DOHH2 (cell line): ENCODE results near the gene C9orf50.

ENCODE experiments used
- H3F3A ChIP-seq: fragments of 200-600 bp; sonication (generic), shearing (Covaris generic); 2 replicates; pipeline ENCODE4 v1.6.0; 2016; ENCODE audit warnings: antibody characterized with exemption, mild to moderate bottlenecking; ENCODE audit not compliant: control insufficient read depth, insufficient read depth
- H3K27ac ChIP-seq: fragments of 200-600 bp; sonication (generic); 2 replicates; pipeline ENCODE4 v1.5.1; 2014; ENCODE audit warnings: low read depth, mild to moderate bottlenecking, low read length, moderate library complexity
- H3K27me3 ChIP-seq: fragments of 200-600 bp; sonication (generic); 2 replicates; pipeline ENCODE4 v1.6.1; 2014; ENCODE audit warnings: mild to moderate bottlenecking, low read length, mixed read lengths; ENCODE audit not compliant: control insufficient read depth
- H3K36me3 ChIP-seq: fragments of 200-600 bp; sonication (generic); 2 replicates; pipeline ENCODE4 v1.6.1; 2014; ENCODE audit warnings: mild to moderate bottlenecking, low read length, moderate library complexity, mixed read lengths; ENCODE audit not compliant: control insufficient read depth
- H3K4me1 ChIP-seq: fragments of 200-600 bp; sonication (generic); 2 replicates; pipeline ENCODE4 v1.6.1; 2014; ENCODE audit warnings: mild to moderate bottlenecking, low read length, mixed read lengths; ENCODE audit not compliant: control insufficient read depth
- H3K4me2 ChIP-seq: fragments of 200-600 bp; sonication (generic); 2 replicates; pipeline ENCODE4 v1.6.0; 2014; ENCODE audit warnings: mild to moderate bottlenecking, low read length, moderate library complexity
- H3K4me3 ChIP-seq: fragments of 200-600 bp; sonication (generic); 2 replicates; pipeline ENCODE4 v1.5.1; 2014; ENCODE audit warnings: mild to moderate bottlenecking, low read length, mixed read lengths
- H3K79me2 ChIP-seq: fragments of 200-600 bp; sonication (generic); 2 replicates; pipeline ENCODE4 v1.6.1; 2014; ENCODE audit warnings: mild to moderate bottlenecking, low read length, mixed read lengths; ENCODE audit not compliant: control insufficient read depth
- H3K9me2 ChIP-seq: fragments of 200-600 bp; sonication (generic); replicated peaks from 2 replicates; pipeline ENCODE4 v1.6.1; 2014; ENCODE audit warnings: mild to moderate bottlenecking, low read length, mixed read lengths; ENCODE audit not compliant: control insufficient read depth
- H3K9me3 ChIP-seq: fragments of 200-600 bp; sonication (generic); 2 replicates; pipeline ENCODE4 v1.6.1; 2014; ENCODE audit warnings: antibody characterized with exemption, low read length, mixed read lengths; ENCODE audit not compliant: control insufficient read depth, insufficient read depth
- H4K20me1 ChIP-seq: fragments of 200-600 bp; sonication (generic); 2 replicates; pipeline ENCODE4 v1.6.0; 2014; ENCODE audit warnings: low read depth, mild to moderate bottlenecking, antibody characterized with exemption, low read length, moderate library complexity; ENCODE audit not compliant: control insufficient read depth, insufficient read depth
- EZH2phosphoT487 ChIP-seq: fragments of 200-600 bp; sonication (generic); IDR thresholded peaks from 2 replicates; pipeline ENCODE4 v1.6.1; 2017; ENCODE audit warnings: borderline replicate concordance, mild to moderate bottlenecking, antibody characterized with exemption, low read length, moderate library complexity, mixed read lengths
- TF ChIP-seq, protein P1 (sequence below): fragments of 200-600 bp; sonication (generic); IDR thresholded peaks from one replicate; pipeline ENCODE4 v1.5.1; 2014; ENCODE audit warnings: antibody characterized with exemption, mild to moderate bottlenecking, low read depth, low read length; ENCODE audit not compliant: poor library complexity, severe bottlenecking

The C9orf50 gene

DNA sequence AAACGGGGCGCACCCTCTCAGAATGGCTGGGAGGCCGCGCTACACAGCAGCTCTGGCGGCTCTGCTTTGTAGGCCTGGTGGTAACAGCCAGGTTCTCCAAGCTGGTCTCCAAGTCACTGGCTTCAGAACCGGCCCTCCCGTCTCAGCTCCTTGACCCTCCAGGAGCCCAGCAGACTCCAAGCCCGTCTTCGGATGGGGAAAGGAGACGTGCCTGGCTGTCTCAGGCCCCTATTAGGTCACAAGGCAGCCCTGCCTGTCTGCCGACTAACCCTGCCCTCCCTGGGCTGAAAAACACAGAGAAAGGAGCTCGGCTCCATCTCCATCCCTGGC lies 18.8 kb upstream of the C9orf50 start:
- Histone ChIP-seq H3K4me3 (no peak overlapping the region), H3K9me2 (no peaks in the 10 kb centered on the region), H3K79me2 (peaks cover 38% of the 10 kb centered on the region), H3K9me3 (no peaks in the 10 kb centered on the region), H3K4me1 (peaks cover 16% of the 10 kb centered on the region), H3K27ac (no peak overlapping the region), H3K4me2 (peak overlapping the region; percentile 97; the same call in 1 of the 2 replicates), H4K20me1 (0 out of 2 replicates have a peak, but pooled peaks cover 17% of the 10 kb centered on the region), H3K36me3 (peaks cover 46% of the 10 kb centered on the region), H3K27me3 (no peaks in the 10 kb centered on the region), H3F3A (peaks cover 6% of the 10 kb centered on the region; the same call in 1 of the 2 replicates)
- TF ChIP-seq, protein P1, sequence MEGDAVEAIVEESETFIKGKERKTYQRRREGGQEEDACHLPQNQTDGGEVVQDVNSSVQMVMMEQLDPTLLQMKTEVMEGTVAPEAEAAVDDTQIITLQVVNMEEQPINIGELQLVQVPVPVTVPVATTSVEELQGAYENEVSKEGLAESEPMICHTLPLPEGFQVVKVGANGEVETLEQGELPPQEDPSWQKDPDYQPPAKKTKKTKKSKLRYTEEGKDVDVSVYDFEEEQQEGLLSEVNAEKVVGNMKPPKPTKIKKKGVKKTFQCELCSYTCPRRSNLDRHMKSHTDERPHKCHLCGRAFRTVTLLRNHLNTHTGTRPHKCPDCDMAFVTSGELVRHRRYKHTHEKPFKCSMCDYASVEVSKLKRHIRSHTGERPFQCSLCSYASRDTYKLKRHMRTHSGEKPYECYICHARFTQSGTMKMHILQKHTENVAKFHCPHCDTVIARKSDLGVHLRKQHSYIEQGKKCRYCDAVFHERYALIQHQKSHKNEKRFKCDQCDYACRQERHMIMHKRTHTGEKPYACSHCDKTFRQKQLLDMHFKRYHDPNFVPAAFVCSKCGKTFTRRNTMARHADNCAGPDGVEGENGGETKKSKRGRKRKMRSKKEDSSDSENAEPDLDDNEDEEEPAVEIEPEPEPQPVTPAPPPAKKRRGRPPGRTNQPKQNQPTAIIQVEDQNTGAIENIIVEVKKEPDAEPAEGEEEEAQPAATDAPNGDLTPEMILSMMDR = no peak
- TF ChIP-seq EZH2phosphoT487 = no peak

DNA sequence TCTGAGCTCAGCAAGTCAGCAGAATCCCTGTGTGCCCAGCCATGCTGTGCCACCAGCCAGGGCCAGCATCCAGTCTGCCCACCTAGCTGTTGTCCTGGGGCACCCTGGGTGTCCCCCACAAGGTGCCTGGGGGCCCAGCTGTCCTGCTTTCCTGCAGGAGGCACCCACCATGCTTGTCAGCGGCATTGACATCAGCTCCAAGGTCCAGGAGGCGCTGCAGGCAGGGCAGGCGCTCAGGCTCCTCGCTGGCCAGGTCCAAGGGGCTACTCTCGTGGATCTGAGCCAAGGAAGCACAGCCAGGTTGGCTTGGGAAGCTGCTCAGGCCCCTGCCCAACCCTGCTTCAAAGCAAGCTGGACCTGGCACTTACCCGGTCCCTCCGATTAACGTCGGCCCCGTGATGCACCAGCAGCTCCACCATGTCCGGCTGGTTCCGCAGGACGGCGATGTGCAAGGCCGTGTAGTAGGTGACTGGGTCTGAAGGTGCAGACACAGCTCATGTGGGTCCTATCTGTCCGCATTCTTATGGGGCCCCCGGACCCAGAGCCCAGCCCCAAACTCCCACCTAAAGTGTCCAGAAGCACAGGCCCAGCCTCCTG lies 18.2 kb upstream of the C9orf50 start:
- 0 out of 2 replicates have a peak, but pooled peaks cover 17% of the 10 kb centered on the region for H4K20me1 ChIP-seq
- no peaks in the 10 kb centered on the region for H3K9me3 ChIP-seq
- TF ChIP-seq, protein P1 = no peak
- no peak for TF ChIP-seq EZH2phosphoT487
- H3K79me2 ChIP-seq = peaks cover 38% of the 10 kb centered on the region
- H3F3A ChIP-seq = peaks cover 6% of the 10 kb centered on the region; the same call in 1 of the 2 replicates
- peaks cover 49% of the 10 kb centered on the region for H3K36me3 ChIP-seq
- H3K9me2 ChIP-seq = no peaks in the 10 kb centered on the region
- H3K27me3 ChIP-seq = no peaks in the 10 kb centered on the region
- H3K4me1 ChIP-seq = peaks cover 16% of the 10 kb centered on the region
- H3K4me2 ChIP-seq = no peak overlapping the region
- no peak overlapping the region for H3K4me3 ChIP-seq
- no peak overlapping the region for H3K27ac ChIP-seq

DNA sequence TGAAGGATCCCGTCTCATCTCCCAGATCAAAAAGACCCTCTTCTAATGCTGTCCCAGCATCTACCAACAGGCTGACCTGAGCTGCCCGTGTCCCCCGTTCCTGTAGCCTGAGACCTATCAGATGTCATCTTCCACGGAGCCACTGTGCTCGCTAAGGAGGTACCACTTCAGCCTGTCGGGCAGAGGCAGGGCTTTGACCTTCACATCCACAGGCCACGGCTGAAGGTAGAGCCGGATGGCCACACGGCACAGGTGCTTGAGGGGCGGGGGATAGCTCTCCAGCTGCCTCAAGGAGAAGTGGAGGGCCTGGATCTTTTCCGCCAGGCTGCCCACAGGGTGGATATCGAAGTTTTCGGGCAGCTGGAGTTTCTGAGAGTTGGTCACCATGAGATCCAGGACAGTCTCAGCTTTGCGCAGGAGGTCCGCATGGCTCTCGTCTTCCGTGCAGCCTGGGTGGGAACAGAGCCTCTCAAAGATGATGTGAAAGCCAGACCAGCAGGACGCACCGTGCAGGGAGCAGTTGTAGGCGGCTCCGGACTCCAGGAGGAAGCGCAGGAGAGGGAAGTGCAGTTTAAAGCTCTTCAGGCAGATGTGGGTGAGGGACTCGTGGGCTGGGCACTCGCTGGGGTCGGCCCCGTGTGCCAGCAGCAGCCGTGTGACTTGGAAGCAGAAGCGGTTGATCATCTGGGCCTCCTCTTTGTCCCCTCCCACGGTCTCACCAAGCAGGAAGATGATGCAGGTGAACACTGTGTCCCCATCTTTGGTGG lies 17.0 kb upstream of the C9orf50 start:
- Histone ChIP-seq H3F3A (peaks cover 6% of the 10 kb centered on the region; the same call in 1 of the 2 replicates), H3K4me3 (no peak overlapping the region), H3K79me2 (peaks cover 50% of the 10 kb centered on the region), H3K9me2 (no peaks in the 10 kb centered on the region), H3K4me2 (no peak overlapping the region), H3K27me3 (no peaks in the 10 kb centered on the region), H4K20me1 (peaks cover 24% of the 10 kb centered on the region; the same call in 1 of the 2 replicates), H3K36me3 (peaks cover 62% of the 10 kb centered on the region), H3K4me1 (peaks cover 16% of the 10 kb centered on the region), H3K9me3 (no peaks in the 10 kb centered on the region), H3K27ac (no peak overlapping the region)
- TF ChIP-seq, protein P1 = no peak
- TF ChIP-seq EZH2phosphoT487 = no peak
